ENCODE results near the gene TNS2.

GRCh38 chr12:53105256-53105655 is 55.4 kb downstream of the TNS2 start:
- no peak for TF ChIP-seq POLR2A (IDR thresholded peaks at IDR 0.05)
- no peak for TF ChIP-seq CTCF (IDR thresholded peaks at IDR 0.05)

Data from heart left ventricle (tissue), 13 donors.